KOPT-K1 (cell line): Measurements from ENCODE around the gene DCBLD1.

Source experiments
- H3K27ac ChIP-seq: fragments of 200-600 bp; sonication (generic); 2 replicates; pipeline ENCODE4 v1.5.1; 2016; ENCODE audit warnings: antibody characterized with exemption, mild to moderate bottlenecking, low read depth, low read length; ENCODE audit not compliant: poor library complexity, severe bottlenecking
- H3K36me3 ChIP-seq: fragments of 200-600 bp; sonication (generic); 2 replicates; pipeline ENCODE4 v1.5.1; 2017; ENCODE audit warnings: antibody characterized with exemption, mild to moderate bottlenecking, low read length, moderate library complexity; ENCODE audit not compliant: insufficient read depth
- H3K9me3 ChIP-seq: fragments of 200-600 bp; sonication (generic); 2 replicates; pipeline ENCODE4 v1.5.1; 2017; ENCODE audit warnings: antibody characterized with exemption, low read length, mild to moderate bottlenecking; ENCODE audit not compliant: insufficient read depth, poor library complexity, severe bottlenecking

The DCBLD1 gene

DNA sequence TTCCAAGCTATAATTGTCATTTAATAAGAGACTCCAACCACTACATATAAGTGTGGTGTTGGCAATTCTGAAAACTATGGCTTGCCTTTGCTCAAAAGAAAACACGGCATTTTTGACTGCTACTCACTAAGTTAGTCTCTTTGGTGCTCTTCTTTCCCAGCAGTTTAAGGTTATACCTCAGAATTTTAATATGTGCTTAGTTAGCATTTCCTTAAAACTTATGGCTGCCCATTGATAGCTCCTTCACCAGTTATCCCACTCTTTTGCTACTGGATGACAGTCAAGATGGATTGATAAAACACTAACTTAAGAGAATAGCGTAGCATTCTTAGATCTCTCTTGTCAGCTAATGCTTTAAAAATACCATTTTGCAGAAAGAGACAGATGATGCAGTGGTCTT is 85.8 kb downstream of the DCBLD1 start:
- Histone ChIP-seq H3K27ac (no peak overlapping the region), H3K36me3 (peaks cover 100% of the 10 kb centered on the region), H3K9me3 (no peaks in the 10 kb centered on the region)

DNA sequence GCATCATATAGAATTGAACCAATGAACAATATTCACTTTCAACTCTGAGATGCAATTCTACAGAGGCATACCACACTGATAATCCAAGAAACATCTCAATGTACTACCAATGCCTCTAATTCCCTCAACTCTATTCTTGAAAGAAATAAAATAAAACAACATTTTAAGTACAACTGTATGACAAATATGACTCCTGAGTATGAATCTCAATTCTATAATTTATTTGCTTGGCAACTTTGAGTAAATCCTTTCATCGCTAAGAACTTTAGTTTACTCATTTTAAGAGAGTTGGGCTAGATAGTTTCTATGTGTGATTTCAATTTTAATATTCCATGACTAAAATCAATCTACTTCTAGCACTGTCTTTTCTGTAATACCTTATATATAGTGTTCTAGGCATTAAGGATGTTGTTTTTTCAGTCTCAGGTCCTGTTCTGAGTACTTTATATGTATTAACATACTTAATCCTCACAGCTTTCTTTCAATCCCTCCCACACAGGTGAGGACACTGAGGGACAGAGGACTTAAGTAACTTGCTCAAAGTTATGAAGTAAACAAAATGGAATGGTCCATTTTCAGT is 86.4 kb downstream of the DCBLD1 start:
- Histone ChIP-seq H3K9me3 (no peaks in the 10 kb centered on the region), H3K27ac (no peak overlapping the region), H3K36me3 (peaks cover 100% of the 10 kb centered on the region)

DNA sequence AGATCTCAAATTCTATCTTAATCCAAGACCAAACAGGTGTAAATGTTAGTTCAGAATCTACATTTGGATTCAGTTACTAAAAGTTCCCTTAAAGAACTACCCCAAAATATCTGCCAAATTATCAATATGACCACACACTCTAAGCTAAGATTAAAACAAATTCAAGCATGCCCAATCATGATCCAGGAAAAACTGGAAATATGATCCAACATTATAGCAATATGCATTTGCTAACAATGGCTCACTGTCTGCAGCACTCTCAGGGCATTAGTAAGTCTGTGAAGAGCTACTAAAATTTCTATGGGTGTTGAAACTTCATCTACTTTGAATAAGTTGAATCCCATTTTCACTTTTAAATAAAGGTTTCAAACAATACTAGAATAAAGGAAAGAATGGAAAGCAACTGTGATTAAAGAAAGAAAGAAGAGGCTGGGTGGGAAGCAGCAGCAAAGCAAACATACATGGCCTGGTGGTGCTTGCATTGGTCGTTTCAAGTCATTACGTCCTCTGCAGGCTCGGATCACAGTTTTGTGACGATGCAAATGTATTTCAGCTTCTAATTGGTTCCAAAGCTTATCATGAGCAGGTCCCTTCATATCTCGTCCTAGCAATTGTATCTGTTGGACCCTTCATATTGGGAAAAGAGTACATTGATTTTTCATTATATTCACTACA is 90.7 kb downstream of the DCBLD1 start:
- Histone ChIP-seq H3K27ac (no peak overlapping the region), H3K9me3 (no peaks in the 10 kb centered on the region), H3K36me3 (peaks cover 85% of the 10 kb centered on the region)

DNA sequence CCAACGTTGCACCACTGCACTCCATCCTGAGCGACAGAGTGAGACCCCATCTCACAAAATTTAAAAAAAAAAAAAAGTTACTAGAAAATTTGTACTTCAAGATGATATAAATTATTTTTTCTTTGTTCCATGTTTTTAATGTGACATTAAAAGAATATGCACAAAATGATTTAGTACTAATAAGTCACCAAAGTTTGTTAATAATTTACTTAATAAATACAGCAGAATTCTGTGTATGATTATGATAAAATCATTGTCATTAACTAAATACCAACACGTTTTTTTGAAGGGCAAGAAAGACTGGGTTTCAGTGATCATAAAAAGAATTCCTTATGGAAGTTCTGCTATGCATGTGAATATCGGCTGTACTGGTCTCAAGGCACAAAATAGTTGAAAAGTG is 91.7 kb downstream of the DCBLD1 start:
- Histone ChIP-seq H3K9me3 (no peaks in the 10 kb centered on the region), H3K27ac (no peak overlapping the region), H3K36me3 (peaks cover 84% of the 10 kb centered on the region)

DNA sequence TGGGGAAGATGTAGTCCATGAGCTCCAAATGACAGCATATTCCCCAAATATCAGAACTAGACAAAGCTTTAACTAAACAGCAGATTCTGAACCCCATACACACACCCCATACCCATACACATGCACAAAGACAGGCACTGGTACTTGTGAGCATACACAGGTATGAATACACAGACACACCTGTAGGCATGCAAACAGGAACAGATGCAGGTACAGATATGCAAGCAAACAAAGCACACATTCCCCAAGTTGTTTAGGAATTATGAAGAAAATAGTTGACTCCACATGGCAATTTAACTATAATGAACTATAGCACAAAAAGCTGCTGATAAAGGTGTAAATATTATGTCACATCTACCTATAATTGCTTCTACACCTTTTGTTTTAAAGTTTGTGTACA is 103.2 kb downstream of the DCBLD1 start:
- peaks cover 82% of the 10 kb centered on the region for H3K36me3 ChIP-seq

DNA sequence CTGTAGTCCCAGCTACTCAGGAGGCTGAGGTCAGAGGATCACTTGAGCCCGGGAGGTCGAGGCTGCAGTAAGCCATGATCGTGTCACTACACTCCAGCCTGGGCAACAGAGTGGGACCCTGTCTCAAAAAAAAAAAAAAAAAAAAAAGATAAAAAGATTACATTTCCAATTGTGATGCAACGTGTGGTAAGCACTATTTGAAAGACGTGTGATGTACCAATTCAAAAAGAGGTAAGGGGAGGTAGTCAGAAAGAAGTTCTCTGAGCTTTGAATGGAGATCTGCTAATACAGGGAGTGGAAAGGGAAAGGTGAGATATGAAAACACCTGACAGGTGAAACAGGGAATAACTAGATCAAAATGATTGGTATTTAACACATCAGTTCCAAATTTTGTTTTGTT is 108.0 kb downstream of the DCBLD1 start:
- Histone ChIP-seq H3K36me3 (peaks cover 67% of the 10 kb centered on the region), H3K27ac (no peak overlapping the region), H3K9me3 (no peaks in the 10 kb centered on the region)

More for the DNA sequence above, 103.2 kb downstream of the DCBLD1 start:
- Histone ChIP-seq H3K9me3 (peaks cover 9% of the 10 kb centered on the region), H3K27ac (no peak overlapping the region)

DNA sequence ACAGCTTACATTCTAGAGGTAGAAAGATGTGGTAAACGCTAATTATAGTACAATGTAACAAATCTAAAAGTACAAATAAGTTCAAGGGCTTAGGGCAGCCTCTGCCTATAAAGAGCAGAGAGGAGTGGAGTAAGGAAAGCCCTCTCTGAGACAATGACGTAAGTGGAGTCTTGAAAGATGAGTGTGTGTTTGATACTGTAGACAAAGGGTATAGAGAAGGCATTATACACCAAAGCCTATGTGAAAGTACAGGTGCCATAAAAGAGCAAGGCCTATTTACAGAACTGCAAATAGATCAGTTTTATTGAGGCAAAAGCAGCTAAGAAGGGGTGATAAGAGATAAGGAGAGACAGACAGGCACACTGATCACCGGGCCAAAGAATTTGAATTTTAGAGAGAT is 108.9 kb downstream of the DCBLD1 start:
- Histone ChIP-seq H3K27ac (no peak overlapping the region), H3K36me3 (peaks cover 65% of the 10 kb centered on the region), H3K9me3 (no peaks in the 10 kb centered on the region)

DNA sequence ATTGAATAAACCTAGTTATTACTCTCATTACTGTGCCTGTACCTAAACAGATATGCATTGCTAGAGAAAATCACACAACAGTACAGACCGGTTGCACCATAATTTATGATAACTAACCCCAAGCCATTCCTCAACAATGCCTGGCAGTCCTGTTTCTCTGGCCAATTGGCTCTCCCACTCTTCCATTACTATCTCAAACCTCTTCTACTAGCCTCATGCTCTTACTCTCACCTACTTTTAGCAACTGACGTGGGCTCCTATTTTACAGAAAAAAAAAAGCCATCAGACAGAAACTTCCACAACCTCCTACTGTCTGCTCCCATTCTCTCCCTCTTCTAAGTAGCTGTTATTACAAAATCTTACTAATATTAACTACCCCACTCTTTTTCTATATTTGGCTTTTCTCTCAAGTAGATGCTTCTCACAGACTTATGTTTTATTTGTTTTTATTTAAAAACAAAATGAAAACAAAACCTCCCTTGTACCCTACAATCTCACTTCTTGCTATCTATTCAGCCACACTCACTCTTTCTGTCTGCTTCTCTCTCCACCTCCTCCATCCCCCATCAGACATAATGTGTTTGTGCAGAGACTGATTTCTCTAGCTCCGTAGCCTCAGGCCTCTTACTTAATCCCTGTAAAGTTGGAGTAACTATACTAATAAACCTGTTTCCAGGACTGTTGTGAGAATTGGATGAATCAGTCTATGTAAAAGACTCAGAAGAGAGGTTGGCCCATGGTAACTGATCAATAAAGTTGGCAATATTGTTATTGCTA is 110.7 kb downstream of the DCBLD1 start:
- no peak overlapping the region for H3K27ac ChIP-seq
- H3K9me3 ChIP-seq = peaks cover 11% of the 10 kb centered on the region
- peaks cover 66% of the 10 kb centered on the region for H3K36me3 ChIP-seq

DNA sequence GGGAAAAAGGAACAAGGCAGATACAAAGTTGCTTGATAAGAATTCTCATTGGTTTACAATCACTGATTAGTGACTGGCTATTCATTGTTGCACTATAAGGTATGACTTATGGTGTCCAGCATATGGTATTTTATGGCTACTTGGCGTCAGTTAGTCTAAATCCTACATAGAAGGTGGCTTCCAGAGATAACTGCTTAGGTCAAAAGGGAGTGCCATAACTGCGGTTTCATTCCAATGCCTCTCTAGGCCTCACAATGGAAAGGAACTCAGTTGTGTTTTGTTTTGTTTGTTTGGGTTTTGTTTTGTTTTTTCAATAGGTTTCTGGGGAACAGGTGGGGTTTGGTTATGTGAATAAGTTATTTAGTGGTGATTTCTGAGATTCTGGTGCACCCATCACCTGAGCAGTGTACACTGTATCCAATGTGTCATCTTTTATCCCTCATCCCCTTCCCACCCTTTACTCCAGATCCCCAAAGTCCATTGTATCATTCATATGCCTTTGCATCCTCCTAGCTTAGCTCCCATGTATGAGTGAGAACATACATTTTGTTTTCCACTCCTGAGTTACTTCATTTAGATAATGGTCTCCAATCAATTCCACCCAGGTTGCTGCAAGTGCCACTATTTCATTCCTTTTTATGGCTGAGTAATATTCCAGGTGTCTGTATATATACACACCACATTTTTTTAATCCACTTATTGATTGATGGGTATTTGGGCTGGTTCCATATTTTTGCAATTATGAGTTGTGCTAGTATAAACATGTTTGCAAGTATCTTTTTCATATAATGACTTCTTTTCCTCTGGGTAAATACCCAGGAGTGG is 112.8 kb downstream of the DCBLD1 start:
- peaks cover 11% of the 10 kb centered on the region for H3K9me3 ChIP-seq
- H3K36me3 ChIP-seq = peaks cover 61% of the 10 kb centered on the region
- no peak overlapping the region for H3K27ac ChIP-seq

DNA sequence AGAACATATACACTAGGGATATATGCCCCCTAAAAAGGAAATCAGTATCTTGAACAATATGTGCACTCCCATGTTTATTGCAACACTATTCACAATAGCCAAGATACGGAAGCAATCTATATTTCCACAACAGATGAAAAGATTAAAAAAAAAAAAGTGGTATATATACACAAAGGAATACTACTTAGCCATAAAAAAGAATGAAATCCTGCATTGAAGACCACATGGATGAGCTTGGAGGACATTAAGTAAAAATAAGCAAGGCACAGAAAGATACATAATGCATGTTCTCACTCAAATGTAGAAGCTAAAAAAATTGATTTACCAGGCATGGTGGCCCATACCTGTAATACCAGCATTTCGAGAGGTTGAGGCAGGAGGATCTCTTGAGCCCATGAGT is 115.3 kb downstream of the DCBLD1 start:
- H3K27ac ChIP-seq = no peak overlapping the region
- H3K9me3 ChIP-seq = peaks cover 11% of the 10 kb centered on the region
- peaks cover 44% of the 10 kb centered on the region for H3K36me3 ChIP-seq
